ENCODE results near the gene EVX2.

Gene EVX2

GRCh38 chr2:176104316-176105077, 20.7 kb upstream of the EVX2 start:
- in situ Hi-C loops (cut with HindIII; ENCODE audit: low sequenced_read_pairs) = loop anchor here (25.0 kb wide), 1 partner anchor 1033 kb away; no protein-coding TSS in a partner anchor
- no peak overlapping the region for H3K4me3 ChIP-seq (ENCODE audit: low read depth, low read length)
- DNase-seq (ENCODE audit: low read depth) = no peak
- TF ChIP-seq CTCF (IDR thresholded peaks at IDR 0.05; ENCODE audit: low read depth, low read length, missing control alignments) = no peak

- TF ChIP-seq CTCF (IDR thresholded peaks at IDR 0.05; ENCODE audit: low read depth, low read length, missing control alignments) = no peak
- no peak for DNase-seq (ENCODE audit: low read depth)
- no peak overlapping the region for H3K4me3 ChIP-seq (ENCODE audit: low read depth, low read length)
- in situ Hi-C loops (cut with HindIII; ENCODE audit: low sequenced_read_pairs) = loop anchor here (25.0 kb wide), 1 partner anchor 1033 kb away; no protein-coding TSS in a partner anchor
These were observed 20.1 kb upstream of the EVX2 start for GRCh38 chr2:176103742-176104315.

DNA sequence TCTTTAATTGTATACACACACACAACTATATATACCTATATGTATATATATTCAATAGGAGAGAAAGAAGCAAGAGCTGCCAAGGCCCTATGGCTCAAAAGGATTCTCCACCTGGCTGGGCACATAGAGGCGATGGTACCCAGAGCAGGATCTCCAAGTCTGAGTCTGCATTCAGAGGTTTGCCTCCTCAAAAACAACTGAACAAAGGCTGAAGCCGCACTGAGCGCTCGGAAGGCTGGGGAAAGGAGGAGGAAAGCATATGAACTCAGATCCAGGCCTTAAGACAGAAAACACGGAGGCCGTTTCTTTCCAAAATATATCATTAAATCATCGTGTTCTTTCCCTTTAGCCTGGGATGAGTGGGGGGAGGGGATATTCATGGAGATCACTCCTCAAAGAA, 19.4 kb upstream of the EVX2 start:
- in situ Hi-C loops (cut with HindIII; ENCODE audit: low sequenced_read_pairs) = loop anchor here (25.0 kb wide), 1 partner anchor 1034 kb away; no protein-coding TSS in a partner anchor
- H3K4me3 ChIP-seq (ENCODE audit: low read depth, low read length) = no peak overlapping the region
- no peak for DNase-seq (ENCODE audit: low read depth)
- TF ChIP-seq CTCF (IDR thresholded peaks at IDR 0.05; ENCODE audit: low read depth, low read length, missing control alignments) = no peak

GRCh38 chr2:176102309-176102866, 18.6 kb upstream of the EVX2 start:
- no peak for TF ChIP-seq CTCF (IDR thresholded peaks at IDR 0.05; ENCODE audit: low read depth, low read length, missing control alignments)
- no peak overlapping the region for H3K4me3 ChIP-seq (ENCODE audit: low read depth, low read length)
- in situ Hi-C loops (cut with HindIII; ENCODE audit: low sequenced_read_pairs) = loop anchor here (25.0 kb wide), 1 partner anchor 1035 kb away; no protein-coding TSS in a partner anchor
- no peak for DNase-seq (ENCODE audit: low read depth)

GRCh38 chr2:176101842-176102241, 18.1 kb upstream of the EVX2 start:
- no peak for TF ChIP-seq CTCF (IDR thresholded peaks at IDR 0.05; ENCODE audit: low read depth, low read length, missing control alignments)
- in situ Hi-C loops (cut with HindIII; ENCODE audit: low sequenced_read_pairs) = loop anchor here (25.0 kb wide), 1 partner anchor 1035 kb away; no protein-coding TSS in a partner anchor
- no peak for DNase-seq (ENCODE audit: low read depth)
- H3K4me3 ChIP-seq (ENCODE audit: low read depth, low read length) = no peak overlapping the region

GRCh38 chr2:176101216-176101830, 17.6 kb upstream of the EVX2 start:
- no peak for TF ChIP-seq CTCF (IDR thresholded peaks at IDR 0.05; ENCODE audit: low read depth, low read length, missing control alignments)
- H3K4me3 ChIP-seq (ENCODE audit: low read depth, low read length) = no peak overlapping the region
- in situ Hi-C loops (cut with HindIII; ENCODE audit: low sequenced_read_pairs) = loop anchor here (25.0 kb wide), 1 partner anchor 1036 kb away; no protein-coding TSS in a partner anchor

More at GRCh38 chr2:176101216-176101830, 17.6 kb upstream of the EVX2 start:
- DNase-seq (ENCODE audit: low read depth) = no peak
